ENCODE results near the gene ZNF808.
A peak's percentile ranks its signal among the peaks of the same experiment; 100 is the strongest.
"Not testable (repeated sequence)": the region's sequence is repeated elsewhere in the genome, so short reads cannot be mapped to it uniquely, and the experiment has no call there.

Gene ZNF808

DNA sequence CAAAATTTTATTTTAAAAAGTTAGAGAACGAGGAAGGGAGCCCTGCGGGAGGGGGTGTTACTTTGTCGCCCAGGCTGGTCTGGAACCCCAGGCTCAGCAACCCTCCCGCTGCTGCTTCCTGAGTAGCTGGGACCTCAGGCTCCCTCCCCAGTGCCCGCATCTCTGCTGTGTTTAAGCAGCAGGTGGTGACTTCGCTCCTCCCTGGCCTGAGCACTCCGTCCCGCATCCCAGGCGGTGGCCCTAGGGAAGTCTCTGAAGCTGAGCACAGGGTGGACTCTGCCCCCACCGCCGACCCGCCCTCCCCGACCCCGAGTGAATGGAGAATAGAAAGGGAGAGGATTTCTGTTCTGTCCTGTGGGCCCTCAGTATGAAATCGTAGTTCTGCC, 73.2 kb downstream of the ZNF808 start:
- peak; percentile 27 for DNase-seq

DNA sequence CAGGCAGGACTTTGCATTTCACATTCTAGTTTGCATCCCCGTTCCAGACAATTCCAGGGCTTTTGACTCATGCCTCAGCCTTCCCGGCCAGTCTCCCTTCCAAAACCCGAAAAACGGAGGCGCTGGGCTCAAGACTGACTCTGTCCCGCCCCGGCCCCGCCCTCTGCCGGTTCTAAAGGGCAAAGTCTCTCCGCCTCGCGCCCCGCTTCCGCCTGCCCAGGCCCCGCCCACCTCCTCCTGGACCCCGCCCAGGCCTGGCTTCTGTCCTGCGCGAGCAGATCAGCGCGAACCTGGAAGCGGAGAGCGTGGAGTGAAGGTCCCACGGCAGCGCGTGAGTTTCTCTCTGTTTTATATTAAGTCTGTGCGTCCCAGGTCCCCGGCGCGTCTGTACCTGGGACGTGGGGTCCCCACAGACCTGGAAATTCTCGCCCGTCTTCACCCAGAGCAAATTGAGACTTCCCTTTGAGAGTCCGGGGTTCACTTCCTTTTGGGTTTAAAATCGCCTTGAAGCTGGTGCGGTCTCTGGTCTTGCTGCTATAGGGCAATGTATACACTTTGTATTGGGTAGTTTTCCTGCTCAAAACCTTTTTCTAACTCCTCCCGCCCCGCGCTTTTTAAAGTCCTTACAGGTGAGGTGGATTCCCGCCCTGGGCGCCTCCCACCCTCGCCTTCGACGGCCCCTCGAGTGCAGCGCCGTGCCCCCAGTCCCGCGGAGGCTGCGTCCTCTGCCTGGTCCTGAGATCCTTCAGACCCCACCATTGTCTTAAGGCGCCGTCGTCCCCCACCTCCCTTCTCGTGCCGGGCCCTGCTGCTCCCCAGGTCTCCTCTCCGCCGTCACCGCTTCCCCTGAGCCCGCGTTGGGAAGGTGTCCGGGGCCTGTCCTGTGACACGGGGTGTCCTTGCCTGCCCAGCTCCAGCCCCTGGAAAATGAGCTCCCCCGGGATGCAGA, 73.8 kb downstream of the ZNF808 start:
- peak; percentile 91 for DNase-seq

DNA sequence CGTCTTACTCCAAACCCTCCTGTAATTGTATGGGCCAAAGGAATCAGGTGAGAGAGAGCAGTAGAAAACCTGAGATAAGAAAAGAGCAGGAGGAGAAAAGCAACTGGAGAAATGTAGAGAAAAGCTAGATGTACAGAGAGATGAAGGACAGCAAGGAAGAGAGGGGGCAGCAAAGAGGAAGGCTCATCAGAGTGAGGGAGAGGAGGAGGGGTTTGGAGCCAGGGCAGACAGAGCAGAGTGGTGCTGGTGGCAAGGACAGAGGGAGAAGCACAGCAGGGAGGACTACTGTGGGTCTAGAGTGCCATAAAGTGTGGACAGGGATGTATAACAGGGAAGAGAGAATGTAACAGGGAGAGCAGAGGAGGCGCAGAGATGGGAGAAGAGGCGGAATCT, 74.5 kb downstream of the ZNF808 start:
- DNase-seq, result not testable (repeated sequence)

DNA sequence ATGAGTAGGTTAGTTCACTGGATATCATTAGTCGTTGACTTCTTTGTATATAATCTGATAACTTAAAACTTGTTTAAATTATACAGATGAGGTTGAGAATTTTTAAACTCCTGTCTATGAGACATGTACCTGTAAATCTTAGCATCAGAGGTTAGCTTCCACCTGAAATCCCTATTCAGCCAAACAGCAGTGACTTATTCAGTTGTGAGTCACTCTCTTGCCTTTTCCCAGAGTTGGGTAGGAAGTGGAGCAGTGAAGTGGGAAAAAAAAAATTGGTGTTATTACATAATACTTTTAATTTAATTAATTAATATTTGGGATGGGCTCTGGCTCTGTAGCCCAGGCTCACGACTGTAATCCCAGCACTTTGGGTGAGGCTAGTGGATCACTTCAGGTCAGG, 75.5 kb downstream of the ZNF808 start:
- DNase-seq, result no peak

DNA sequence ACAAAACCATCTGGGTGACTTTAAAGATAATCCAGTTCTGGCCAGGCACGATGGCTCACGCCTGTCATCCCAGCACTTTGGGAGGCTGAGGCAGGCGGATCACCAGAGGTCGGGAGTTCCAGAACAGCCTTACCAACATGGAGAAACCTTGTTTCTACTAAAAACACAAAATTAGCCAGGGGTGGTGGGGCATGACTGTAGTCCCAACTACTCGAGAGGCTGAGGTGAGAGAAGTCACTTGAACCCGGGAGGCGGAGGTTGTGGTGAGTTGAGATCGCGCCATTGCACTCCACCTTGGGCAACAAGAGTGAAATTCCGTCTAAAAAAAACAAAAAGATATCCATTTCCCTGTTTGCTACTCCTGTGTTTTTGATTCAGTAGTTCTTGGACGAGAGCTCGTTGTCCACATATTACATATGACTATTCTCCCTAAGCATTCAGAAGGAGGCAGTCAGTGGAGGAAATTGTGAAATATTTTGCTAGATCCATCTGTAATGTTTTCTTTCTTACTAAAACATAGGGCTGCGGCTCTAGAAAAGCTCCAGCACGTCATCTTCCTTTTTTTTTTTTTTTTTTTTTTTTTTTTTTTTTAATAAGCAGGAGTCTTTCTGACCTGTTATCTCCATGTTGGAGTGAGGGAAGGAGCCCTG, 76.2 kb downstream of the ZNF808 start:
- DNase-seq, result no peak
